A549 (cell line): ENCODE results near the gene CEND1. TPM values are rescaled to one million over a fixed set of nuclear protein-coding genes. Genes with fewer than 3 reads are reported as not detected.
A peak's percentile ranks its signal among the peaks of the same experiment; 100 is the strongest.

Source experiments
- ATAC-seq, 2 experiments: fragments of 200-7000 bp in 1 of 2; fragments of >200 bp in 1 of 2; cut with Nextera tagmentation in 1 of 2; cut with Tn5 transposase in 1 of 2; 3 replicates each; pipeline versions ENCODE4 v1.8.0 to v1.9.1; 2018 to 2020; ENCODE audit warnings: mild to moderate bottlenecking in 1 of 2, moderate library complexity in 1 of 2
- CTCF ChIA-PET: fragments of 300-600 bp; sonication (Branson Sonifier 250); formaldehyde crosslinking; extraction: SDS; loops from one replicate; lab custom pipeline; 2021; ENCODE audit warnings: antibody characterized with exemption, inconsistent platforms; lab: Yijun Ruan, JAX
- POLR2A ChIA-PET: fragments of 350-600 bp; formaldehyde crosslinking; extraction: SDS; loops from one replicate; lab custom pipeline; 2021; ENCODE audit warnings: antibody characterized with exemption, inconsistent platforms; lab: Yijun Ruan, JAX
- DNase-seq, 2 experiments: peaks; one replicate each; pipeline versions ENCODE4 v3.0.0 to v3.0.0-alpha.2; 2011 to 2016; ENCODE audit warnings: low read depth in 1 of 2, low spot score in 1 of 2
- FAIRE-seq: peaks from 2 replicates; lab custom pipeline; 2011; peaks lifted over from hg19 to GRCh38; lab: Jason Lieb, UNC
- H3K27ac ChIP-seq, 2 experiments: fragments of >200 bp; sonication (Bioruptor Twin); formaldehyde crosslinking; 3 replicates each; pipeline ENCODE4 v1.5.1; 2016 to 2017
- H3K4me1 ChIP-seq: fragments of >200 bp; sonication (Bioruptor Twin); formaldehyde crosslinking; 3 replicates; pipeline ENCODE4 v1.6.1; 2016
- H3K4me2 ChIP-seq: fragments of >200 bp; sonication (Bioruptor Twin); formaldehyde crosslinking; 3 replicates; pipeline ENCODE4 v1.6.1; 2016
- H3K4me3 ChIP-seq: fragments of >200 bp; sonication (Bioruptor Twin); formaldehyde crosslinking; 3 replicates; pipeline ENCODE4 v1.5.1; 2016
- H3K9me3 ChIP-seq: fragments of >200 bp; sonication (Bioruptor Twin); formaldehyde crosslinking; 3 replicates; pipeline ENCODE4 v1.6.1; 2016
- CHD4 ChIP-seq: fragments of 200-600 bp; sonication (generic); IDR thresholded peaks from 2 replicates; pipeline ENCODE4 v1.6.1; 2016; ENCODE audit warnings: antibody characterized with exemption, mild to moderate bottlenecking, borderline replicate concordance
- EHMT2 ChIP-seq: fragments of 200-600 bp; sonication (generic); IDR thresholded peaks from 2 replicates; pipeline ENCODE4 v1.6.1; 2016; ENCODE audit warnings: antibody characterized with exemption, low read depth, mild to moderate bottlenecking, moderate library complexity
- FOSB ChIP-seq: fragments of 250-450 bp; sonication (Bioruptor Pico); IDR thresholded peaks from 2 replicates; pipeline ENCODE4 v1.5.0; 2020; ENCODE audit warnings: mild to moderate bottlenecking, moderate library complexity
- HEYL ChIP-seq: fragments of 250-450 bp; sonication (Bioruptor Pico); IDR thresholded peaks from 2 replicates; pipeline ENCODE4 v1.8.0; 2021; ENCODE audit warnings: mild to moderate bottlenecking, moderate library complexity
- JUN ChIP-seq, 2 experiments: fragments of >200 bp; sonication (Bioruptor Twin); formaldehyde crosslinking; IDR thresholded peaks; 2 replicates in 1 of 2; 3 replicates in 1 of 2; pipeline ENCODE4 v1.6.1; 2016 to 2017
- KDM1A ChIP-seq: fragments of 200-600 bp; sonication (generic); IDR thresholded peaks from 2 replicates; pipeline ENCODE4 v1.6.1; 2016; ENCODE audit warnings: low read depth, mild to moderate bottlenecking
- MAFK ChIP-seq: fragments of 450-650 bp; IDR thresholded peaks from 2 replicates; pipeline ENCODE4 v1.6.1; 2014; ENCODE audit not compliant: partially characterized antibody
- MAZ ChIP-seq: fragments of 150-350 bp; IDR thresholded peaks from 2 replicates; pipeline ENCODE4 v1.6.1; 2014; ENCODE audit warnings: antibody characterized with exemption, low read depth, low read length, borderline replicate concordance
- MYC ChIP-seq: IDR thresholded peaks from 2 replicates; pipeline ENCODE4 v1.6.1; 2012; ENCODE audit warnings: mild to moderate bottlenecking, inconsistent platforms, low read length, improper control_type of control experiment, borderline replicate concordance
- NFE2L2 ChIP-seq: fragments of 150-350 bp; conservative IDR thresholded peaks from 2 replicates; pipeline ENCODE4 v1.6.1; 2014; ENCODE audit warnings: low read length
- RAD21 ChIP-seq, 2 experiments: fragments of >200 bp in 1 of 2; sonication (Bioruptor Twin) in 1 of 2; formaldehyde crosslinking in 1 of 2; IDR thresholded peaks in 1 of 2; conservative IDR thresholded peaks in 1 of 2; 2 replicates in 1 of 2; 3 replicates in 1 of 2; pipeline ENCODE4 v1.6.1; 2012 to 2018; ENCODE audit warnings: inconsistent platforms in 1 of 2
- RCOR1 ChIP-seq: fragments of 150-350 bp; IDR thresholded peaks from 2 replicates; pipeline ENCODE4 v1.6.1; 2014; ENCODE audit warnings: antibody characterized with exemption, low read length, low read depth
- RFX5 ChIP-seq: fragments of 450-650 bp; IDR thresholded peaks from 2 replicates; pipeline ENCODE4 v1.7.1; 2014; ENCODE audit warnings: antibody characterized with exemption, mild to moderate bottlenecking, moderate library complexity
- RNF2 ChIP-seq: fragments of 200-600 bp; sonication (generic); IDR thresholded peaks from 2 replicates; pipeline ENCODE4 v1.6.1; 2016; ENCODE audit warnings: low read depth, mild to moderate bottlenecking, antibody characterized with exemption, moderate library complexity, borderline replicate concordance
- SREBF2 ChIP-seq: fragments of 450-650 bp; IDR thresholded peaks from 2 replicates; pipeline ENCODE4 v1.6.1; 2014; ENCODE audit warnings: mild to moderate bottlenecking, moderate library complexity
- TFCP2L1 ChIP-seq: fragments of 250-450 bp; sonication (Bioruptor Pico); IDR thresholded peaks from 2 replicates; pipeline ENCODE4 v1.5.0; 2021; ENCODE audit warnings: mild to moderate bottlenecking
- WGBS: methylation state at CpG from one replicate; pipeline ENCODE4 v1.1.6; 2017; ENCODE audit errors: missing lambda C conversion rate; 5-methylcytosine and 5-hydroxymethylcytosine counted together
- polyA minus RNA-seq: library from RNA; depleted of rRNA, polyadenylated mRNA; stranded (reverse); fragments of >200 nt; gene quantifications from 2 replicates; pipeline ENCODE4 v1.2.3, GENCODE V29; 2011; rRNA and poly(A)+ RNA removed
- polyA plus RNA-seq, 4 experiments: library from polyadenylated mRNA; depleted of rRNA in 3 of 4; stranded (reverse); fragments of >200 nt; fragmentation: RNase III in 1 of 4; extraction: RNeasy Plus Mini Kit Qiagen cat#74134 plus additional on column Dnase treatment in 1 of 4; gene quantifications; 2 replicates in 3 of 4; 3 replicates in 1 of 4; pipeline ENCODE4 v1.2.3, GENCODE V29; 2011 to 2017
- TF ChIP-seq, protein P1 (sequence below): IDR thresholded peaks from 2 replicates; pipeline ENCODE4 v1.6.1; 2012
- TF ChIP-seq, protein P2 (sequence below): fragments of >200 bp; sonication (Bioruptor Twin); formaldehyde crosslinking; IDR thresholded peaks from 3 replicates; pipeline ENCODE4 v1.6.1; 2016
- TF ChIP-seq, protein P3 (sequence below): fragments of 250-450 bp; sonication (Bioruptor Pico); IDR thresholded peaks from 2 replicates; pipeline ENCODE4 v1.5.0; 2021; ENCODE audit warnings: mild to moderate bottlenecking, moderate library complexity, borderline replicate concordance
- TF ChIP-seq, protein P4 (sequence below): fragments of 250-450 bp; sonication (Bioruptor Pico); IDR thresholded peaks from 2 replicates; pipeline ENCODE4 v1.5.0; 2020; ENCODE audit warnings: low read depth, mild to moderate bottlenecking, moderate library complexity

Gene CEND1
- not detected in 2 replicates for polyA plus RNA-seq (2011; rRNA removed)
- polyA plus RNA-seq (2012; cell fraction: cytosol; rRNA removed) = 0.32 and 0.51 TPM in 2 replicates
- polyA plus RNA-seq (2012; cell fraction: nucleus; rRNA removed) = 0.47 and 0.59 TPM in 2 replicates
- polyA plus RNA-seq (2017; fragmentation: RNase III; extraction: RNeasy Plus Mini Kit Qiagen cat#74134 plus additional on column Dnase treatment) = 1.0 to 1.3 TPM (median 1.0 TPM) in 3 replicates
- 0.29 TPM in 1 of 2 replicates, not detected in the other for polyA minus RNA-seq

DNA sequence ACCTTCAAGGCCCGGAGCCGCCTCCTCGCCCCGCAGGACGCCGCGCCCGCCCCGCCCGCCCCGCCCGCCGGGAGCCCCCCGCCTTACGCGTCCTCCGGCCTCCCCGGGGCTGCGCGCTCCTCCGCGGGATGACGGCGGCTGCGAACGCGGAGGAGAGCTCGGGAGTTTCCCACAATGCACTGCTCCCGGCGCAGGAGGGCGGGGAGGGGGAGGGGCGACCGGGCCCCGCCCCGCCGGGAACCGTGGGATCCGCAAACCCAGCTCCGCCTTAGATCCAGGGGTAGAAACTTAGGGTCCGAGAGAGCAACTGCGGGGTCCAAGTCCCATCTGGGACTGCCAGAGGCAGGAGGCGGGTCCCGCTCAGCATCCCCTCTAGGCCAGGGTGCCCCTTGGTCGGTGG lies at the start of gene CEND1:
CEND1 (minus strand) TSS at position 148 of the 400 bp plus-strand sequence. CDS start 1,514 bp downstream, outside the sequence.
- DNase-seq = peak; percentile 44 to 57
- ATAC-seq = peak in 1 of 2 experiments; percentile 27; a peak in 3 of 6 replicates
- WGBS = 26% methylated on average over 11 of the region's 44 CpGs
- FAIRE-seq = no peak
- Histone ChIP-seq H3K4me3 (peak within 1 kb of the TSS; percentile 37), H3K4me1 (peaks cover 29% of the 10 kb centered on the region), H3K9me3 (no peaks in the 10 kb centered on the region), H3K4me2 (peak within 1 kb of the TSS; percentile 77), H3K27ac (peak within 1 kb of the TSS in 1 of 2 experiments; percentile 72; a peak in 3 of 6 replicates)
- CTCF ChIA-PET = interaction anchor here (0.6 to 1.6 kb wide), 5 partner anchors 9 to 17 kb away, joined by 3 to 4 read pairs (median 4); no protein-coding TSS in a partner anchor
- TF ChIP-seq, protein P1, sequence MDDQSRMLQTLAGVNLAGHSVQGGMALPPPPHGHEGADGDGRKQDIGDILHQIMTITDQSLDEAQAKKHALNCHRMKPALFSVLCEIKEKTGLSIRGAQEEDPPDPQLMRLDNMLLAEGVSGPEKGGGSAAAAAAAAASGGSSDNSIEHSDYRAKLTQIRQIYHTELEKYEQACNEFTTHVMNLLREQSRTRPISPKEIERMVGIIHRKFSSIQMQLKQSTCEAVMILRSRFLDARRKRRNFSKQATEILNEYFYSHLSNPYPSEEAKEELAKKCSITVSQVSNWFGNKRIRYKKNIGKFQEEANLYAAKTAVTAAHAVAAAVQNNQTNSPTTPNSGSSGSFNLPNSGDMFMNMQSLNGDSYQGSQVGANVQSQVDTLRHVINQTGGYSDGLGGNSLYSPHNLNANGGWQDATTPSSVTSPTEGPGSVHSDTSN = no peak; the same call in 1 of the 2 replicates
- TF ChIP-seq, protein P2, sequence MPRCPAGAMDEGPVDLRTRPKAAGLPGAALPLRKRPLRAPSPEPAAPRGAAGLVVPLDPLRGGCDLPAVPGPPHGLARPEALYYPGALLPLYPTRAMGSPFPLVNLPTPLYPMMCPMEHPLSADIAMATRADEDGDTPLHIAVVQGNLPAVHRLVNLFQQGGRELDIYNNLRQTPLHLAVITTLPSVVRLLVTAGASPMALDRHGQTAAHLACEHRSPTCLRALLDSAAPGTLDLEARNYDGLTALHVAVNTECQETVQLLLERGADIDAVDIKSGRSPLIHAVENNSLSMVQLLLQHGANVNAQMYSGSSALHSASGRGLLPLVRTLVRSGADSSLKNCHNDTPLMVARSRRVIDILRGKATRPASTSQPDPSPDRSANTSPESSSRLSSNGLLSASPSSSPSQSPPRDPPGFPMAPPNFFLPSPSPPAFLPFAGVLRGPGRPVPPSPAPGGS = no peak
- TF ChIP-seq, protein P3, sequence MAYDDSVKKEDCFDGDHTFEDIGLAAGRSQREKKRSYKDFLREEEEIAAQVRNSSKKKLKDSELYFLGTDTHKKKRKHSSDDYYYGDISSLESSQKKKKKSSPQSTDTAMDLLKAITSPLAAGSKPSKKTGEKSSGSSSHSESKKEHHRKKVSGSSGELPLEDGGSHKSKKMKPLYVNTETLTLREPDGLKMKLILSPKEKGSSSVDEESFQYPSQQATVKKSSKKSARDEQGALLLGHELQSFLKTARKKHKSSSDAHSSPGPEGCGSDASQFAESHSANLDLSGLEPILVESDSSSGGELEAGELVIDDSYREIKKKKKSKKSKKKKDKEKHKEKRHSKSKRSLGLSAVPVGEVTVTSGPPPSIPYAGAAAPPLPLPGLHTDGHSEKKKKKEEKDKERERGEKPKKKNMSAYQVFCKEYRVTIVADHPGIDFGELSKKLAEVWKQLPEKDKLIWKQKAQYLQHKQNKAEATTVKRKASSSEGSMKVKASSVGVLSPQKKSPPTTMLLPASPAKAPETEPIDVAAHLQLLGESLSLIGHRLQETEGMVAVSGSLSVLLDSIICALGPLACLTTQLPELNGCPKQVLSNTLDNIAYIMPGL (CRISPR knock-in tag) = no peak
- TF ChIP-seq RAD21 (conservative IDR thresholded peaks at IDR 0.05 in 1 of 2, IDR thresholded peaks at IDR 0.05 in 1 of 2) = no peak
- TF ChIP-seq KDM1A = no peak
- TF ChIP-seq RCOR1 = no peak
- no peak for TF ChIP-seq MAFK
- TF ChIP-seq RFX5 = no peak
- TF ChIP-seq, protein P4, sequence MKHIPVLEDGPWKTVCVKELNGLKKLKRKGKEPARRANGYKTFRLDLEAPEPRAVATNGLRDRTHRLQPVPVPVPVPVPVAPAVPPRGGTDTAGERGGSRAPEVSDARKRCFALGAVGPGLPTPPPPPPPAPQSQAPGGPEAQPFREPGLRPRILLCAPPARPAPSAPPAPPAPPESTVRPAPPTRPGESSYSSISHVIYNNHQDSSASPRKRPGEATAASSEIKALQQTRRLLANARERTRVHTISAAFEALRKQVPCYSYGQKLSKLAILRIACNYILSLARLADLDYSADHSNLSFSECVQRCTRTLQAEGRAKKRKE (CRISPR knock-in tag) = no peak
- POLR2A ChIA-PET = interaction anchor here (1.1 to 2.1 kb wide), 4 partner anchors 11 to 29 kb away, joined by 3 to 9 read pairs (median 4); partner anchors contain the start of gene RPLP2

DNA sequence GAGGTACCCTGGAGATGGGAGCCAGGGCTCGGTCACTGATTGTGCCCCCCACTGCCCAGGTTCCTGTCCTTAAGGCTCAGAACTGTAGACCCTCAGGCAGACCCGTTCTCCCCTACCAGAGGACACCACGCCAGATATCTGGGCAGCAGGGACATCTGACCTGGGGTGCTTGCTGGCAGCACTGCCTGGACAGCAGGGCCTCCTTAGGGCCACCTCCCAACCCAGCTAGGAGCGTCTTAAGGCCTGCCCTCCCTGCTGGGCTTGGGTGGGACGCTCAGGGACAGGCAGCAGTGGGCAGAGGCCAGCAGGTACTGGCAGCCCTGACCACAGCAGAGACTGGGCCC lies 49.4 kb upstream of the CEND1 start:
- H3K9me3 ChIP-seq = no peaks in the 10 kb centered on the region
- peaks cover 65% of the 10 kb centered on the region for H3K4me1 ChIP-seq
- FAIRE-seq (no peak), DNase-seq (no peak), ATAC-seq (no peak)
- ChIA-PET POLR2A (interaction anchor here (3.4 kb wide), 1 partner anchor 20 kb away, joined by 16 read pairs; the partner anchor contains the start of gene PNPLA2), CTCF (interaction anchor here (0.9 to 3.7 kb wide), 4 partner anchors 8 to 23 kb away, joined by 3 to 21 read pairs (median 3); partner anchors contain the start of gene CRACR2B)
- no peak overlapping the region for H3K4me3 ChIP-seq
- TF ChIP-seq MYC (no peak), JUN (IDR thresholded peaks at IDR 0.05) (peak in 1 of 2 experiments; percentile 22; a peak in 2 of 5 replicates), SREBF2 (no peak), RFX5 (no peak), HEYL (CRISPR knock-in tag) (no peak), TFCP2L1 (CRISPR knock-in tag) (no peak; the same call in 1 of the 2 replicates), NFE2L2 (no peak), MAZ (no peak), CHD4 (no peak), EHMT2 (no peak), RNF2 (no peak), FOSB (CRISPR knock-in tag) (no peak)
- TF ChIP-seq, protein P4 (CRISPR knock-in tag) = no peak
- TF ChIP-seq, protein P1 = peak; percentile 71
- 100% methylated on average over 1 of the region's 5 CpGs for WGBS
- H3K27ac ChIP-seq = peak overlapping the region; percentile 61 to 99; a peak in 4 of 6 replicates
- H3K4me2 ChIP-seq = peak overlapping the region; percentile 92
